Duodenal mucosa (tissue), 2 donors: Measurements from ENCODE around the gene LRRC70.

Experiments
- H3K27ac ChIP-seq: one replicate; pipeline ENCODE4 v1.7.0; 2013; ENCODE audit warnings: low read depth, low read length
- H3K27me3 ChIP-seq, 2 donors: one replicate each; pipeline ENCODE4 v1.7.0; 2013; ENCODE audit warnings: low read length in 2 of 2, control low read depth in 1 of 2; ENCODE audit not compliant: insufficient read depth in 2 of 2, control insufficient read depth in 1 of 2
- H3K36me3 ChIP-seq, 2 donors: one replicate each; pipeline ENCODE4 v1.7.0; 2013; ENCODE audit warnings: low read length in 2 of 2, control low read depth in 1 of 2; ENCODE audit not compliant: insufficient read depth in 2 of 2, control insufficient read depth in 1 of 2
- H3K4me1 ChIP-seq, 2 donors: one replicate each; pipeline ENCODE4 v1.7.0; 2013; ENCODE audit warnings: low read length in 2 of 2, control low read depth in 1 of 2; ENCODE audit not compliant: insufficient read depth in 2 of 2, control insufficient read depth in 1 of 2
- H3K4me3 ChIP-seq, 2 donors: one replicate each; pipeline ENCODE4 v1.7.0; 2013; ENCODE audit warnings: low read length in 2 of 2, low read depth in 1 of 2
- H3K9ac ChIP-seq, 2 donors: one replicate each; pipeline ENCODE4 v1.7.0; 2013; ENCODE audit warnings: low read length in 2 of 2, low read depth in 1 of 2
- H3K9me3 ChIP-seq, 2 donors: one replicate each; pipeline ENCODE4 v1.7.0; 2013; ENCODE audit warnings: low read length in 2 of 2, control low read depth in 1 of 2; ENCODE audit not compliant: control insufficient read depth in 1 of 2

LRRC70 gene

GRCh38 chr5:62597314-62597713 is 18.7 kb downstream of the LRRC70 start:
- no peaks in the 10 kb centered on the region for H3K27me3 ChIP-seq
- no peaks in the 10 kb centered on the region for H3K9me3 ChIP-seq
- H3K36me3 ChIP-seq: peaks cover 0 to 4% of the 10 kb centered on the region in 2 donors
- H3K4me1 ChIP-seq: no peaks in the 10 kb centered on the region
- no peak overlapping the region for H3K27ac ChIP-seq
- no peak overlapping the region for H3K9ac ChIP-seq
- H3K4me3 ChIP-seq: no peak overlapping the region

GRCh38 chr5:62600560-62601252 is 22.1 kb downstream of the LRRC70 start:
- Histone ChIP-seq H3K9ac (no peak overlapping the region), H3K27ac (no peak overlapping the region), H3K9me3 (no peaks in the 10 kb centered on the region), H3K36me3 (peaks cover 0 to 10% of the 10 kb centered on the region in 2 donors), H3K4me1 (no peaks in the 10 kb centered on the region), H3K27me3 (no peaks in the 10 kb centered on the region), H3K4me3 (no peak overlapping the region)

GRCh38 chr5:62603934-62604333 is 25.3 kb downstream of the LRRC70 start:
- Histone ChIP-seq H3K36me3 (peaks cover 0 to 10% of the 10 kb centered on the region in 2 donors), H3K9ac (no peak overlapping the region), H3K27ac (no peak overlapping the region), H3K4me3 (no peak overlapping the region), H3K9me3 (no peaks in the 10 kb centered on the region), H3K27me3 (no peaks in the 10 kb centered on the region), H3K4me1 (no peaks in the 10 kb centered on the region)

GRCh38 chr5:62605638-62606037 is 27.0 kb downstream of the LRRC70 start:
- H3K4me3 ChIP-seq: no peak overlapping the region
- peaks cover 0 to 14% of the 10 kb centered on the region in 2 donors for H3K36me3 ChIP-seq
- no peaks in the 10 kb centered on the region for H3K9me3 ChIP-seq
- H3K27ac ChIP-seq: no peak overlapping the region
- H3K4me1 ChIP-seq: no peaks in the 10 kb centered on the region
- no peaks in the 10 kb centered on the region for H3K27me3 ChIP-seq
- no peak overlapping the region for H3K9ac ChIP-seq

- H3K36me3 ChIP-seq: peaks cover 0 to 14% of the 10 kb centered on the region in 2 donors
- H3K27me3 ChIP-seq: no peaks in the 10 kb centered on the region
- H3K27ac ChIP-seq: no peak overlapping the region
- no peak overlapping the region for H3K9ac ChIP-seq
- H3K4me3 ChIP-seq: no peak overlapping the region
- H3K9me3 ChIP-seq: no peaks in the 10 kb centered on the region
- H3K4me1 ChIP-seq: no peaks in the 10 kb centered on the region
Observed at GRCh38 chr5:62606878-62607277, 28.3 kb downstream of the LRRC70 start.

GRCh38 chr5:62607615-62608014 is 29.0 kb downstream of the LRRC70 start:
- Histone ChIP-seq H3K36me3 (peaks cover 0 to 14% of the 10 kb centered on the region in 2 donors), H3K27me3 (no peaks in the 10 kb centered on the region), H3K4me3 (no peak overlapping the region), H3K27ac (no peak overlapping the region), H3K9ac (no peak overlapping the region), H3K4me1 (no peaks in the 10 kb centered on the region), H3K9me3 (no peaks in the 10 kb centered on the region)

- H3K27ac ChIP-seq: no peak overlapping the region
- H3K4me1 ChIP-seq: no peaks in the 10 kb centered on the region
- H3K9ac ChIP-seq: no peak overlapping the region
- no peak overlapping the region for H3K4me3 ChIP-seq
- H3K9me3 ChIP-seq: no peaks in the 10 kb centered on the region
- H3K36me3 ChIP-seq: peaks cover 0 to 7% of the 10 kb centered on the region in 2 donors
- no peaks in the 10 kb centered on the region for H3K27me3 ChIP-seq
Observed at GRCh38 chr5:62608529-62609511, 30.2 kb downstream of the LRRC70 start.

GRCh38 chr5:62614355-62614754 is 35.7 kb downstream of the LRRC70 start:
- H3K9ac ChIP-seq: no peak overlapping the region
- no peaks in the 10 kb centered on the region for H3K27me3 ChIP-seq
- H3K27ac ChIP-seq: no peak overlapping the region
- peaks cover 0 to 9% of the 10 kb centered on the region in 2 donors for H3K36me3 ChIP-seq
- no peak overlapping the region for H3K4me3 ChIP-seq
- no peaks in the 10 kb centered on the region for H3K4me1 ChIP-seq
- H3K9me3 ChIP-seq: no peaks in the 10 kb centered on the region

- H3K4me1 ChIP-seq: no peaks in the 10 kb centered on the region
- H3K27ac ChIP-seq: no peak overlapping the region
- no peaks in the 10 kb centered on the region for H3K9me3 ChIP-seq
- H3K27me3 ChIP-seq: no peaks in the 10 kb centered on the region
- no peak overlapping the region for H3K9ac ChIP-seq
- no peak overlapping the region for H3K4me3 ChIP-seq
- peaks cover 0 to 4% of the 10 kb centered on the region in 2 donors for H3K36me3 ChIP-seq
Observed at GRCh38 chr5:62616615-62617277, 38.1 kb downstream of the LRRC70 start.

GRCh38 chr5:62617943-62618342 is 39.3 kb downstream of the LRRC70 start:
- Histone ChIP-seq H3K27ac (no peak overlapping the region), H3K27me3 (no peaks in the 10 kb centered on the region), H3K9ac (no peak overlapping the region), H3K4me3 (no peak overlapping the region), H3K9me3 (no peaks in the 10 kb centered on the region), H3K36me3 (peaks cover 0 to 4% of the 10 kb centered on the region in 2 donors), H3K4me1 (no peaks in the 10 kb centered on the region)
